H1 (cell line): Measurements from ENCODE around the gene DYNLT5. TPM values are rescaled to one million over a fixed set of nuclear protein-coding genes. Genes with fewer than 3 reads are reported as not detected.

Experiments used
- CTCF ChIA-PET: fragments of 300-600 bp; sonication (Branson Sonifier 250); formaldehyde crosslinking; loops from one replicate; lab custom pipeline; 2021; ENCODE audit not compliant: partially characterized antibody; lab: Charles Lee
- POLR2A ChIA-PET: fragments of 300-600 bp; sonication (Branson Sonifier 250); formaldehyde crosslinking; loops from one replicate; lab custom pipeline; 2021; ENCODE audit warnings: inconsistent platforms; ENCODE audit not compliant: partially characterized antibody; lab: Charles Lee
- DNase-seq, 2 experiments: peaks; one replicate each; pipeline versions ENCODE4 v3.0.0 to v3.0.0-alpha.2; 2010 to 2022; ENCODE audit warnings: low spot score in 2 of 2, low read depth in 1 of 2, mixed read lengths in 1 of 2
- FAIRE-seq: peaks from 2 replicates; lab custom pipeline; 2011; peaks lifted over from hg19 to GRCh38; lab: Jason Lieb, UNC
- H2AFZ ChIP-seq: 2 replicates; pipeline ENCODE4 v1.8.1; 2012; ENCODE audit warnings: low read length, inconsistent platforms
- H2AK5ac ChIP-seq: 2 replicates; pipeline ENCODE4 v1.6.1; 2013; ENCODE audit warnings: low read depth, low read length
- H2BK120ac ChIP-seq: replicated peaks from 2 replicates; pipeline ENCODE3; 2013; ENCODE audit warnings: low read depth, low read length, inconsistent platforms
- H2BK12ac ChIP-seq: 2 replicates; pipeline ENCODE4 v1.6.1; 2013; ENCODE audit warnings: low read depth, low read length
- H2BK15ac ChIP-seq: 2 replicates; pipeline ENCODE4 v1.6.1; 2013; ENCODE audit warnings: low read length
- H2BK20ac ChIP-seq: 2 replicates; pipeline ENCODE4 v1.6.1; 2013; ENCODE audit warnings: low read length
- H2BK5ac ChIP-seq: 2 replicates; pipeline ENCODE4 v1.6.1; 2013; ENCODE audit warnings: low read depth, low read length
- H3K14ac ChIP-seq: 2 replicates; pipeline ENCODE4 v1.6.1; 2013; ENCODE audit warnings: inconsistent platforms; ENCODE audit not compliant: insufficient read length
- H3K18ac ChIP-seq: 2 replicates; pipeline ENCODE4 v1.6.1; 2013; ENCODE audit warnings: low read length; ENCODE audit errors: extremely low read depth
- H3K23ac ChIP-seq: 2 replicates; pipeline ENCODE4 v1.6.1; 2013; ENCODE audit warnings: inconsistent platforms; ENCODE audit not compliant: insufficient read length
- H3K23me2 ChIP-seq: 2 replicates; pipeline ENCODE4 v1.6.1; 2013; ENCODE audit warnings: low read depth, low read length
- H3K27ac ChIP-seq: 2 replicates; pipeline ENCODE4 v1.6.1; 2011; ENCODE audit warnings: low read depth, low read length, inconsistent platforms
- H3K27me3 ChIP-seq, 4 experiments: replicated peaks in 1 of 4; 1 replicate in 1 of 4; 2 replicates in 3 of 4; pipeline versions ENCODE4 v1.6.1 to v1.8.1; 2011 to 2013; ENCODE audit warnings: low read length in 3 of 4, mild to moderate bottlenecking in 3 of 4, inconsistent platforms in 2 of 4, mixed read lengths in 2 of 4, moderate library complexity in 1 of 4; ENCODE audit not compliant: control insufficient read depth in 3 of 4, insufficient read depth in 3 of 4; ENCODE audit errors: extremely low read depth in 1 of 4
- H3K36me3 ChIP-seq, 4 experiments: 2 replicates each; pipeline versions ENCODE4 v1.6.1 to v1.8.1; 2011 to 2013; ENCODE audit warnings: mild to moderate bottlenecking in 4 of 4, low read length in 3 of 4, moderate library complexity in 2 of 4, control low read depth in 1 of 4, inconsistent platforms in 1 of 4; ENCODE audit not compliant: insufficient read depth in 4 of 4, control insufficient read depth in 2 of 4
- H3K4ac ChIP-seq: replicated peaks from 2 replicates; pipeline ENCODE3; 2013; ENCODE audit warnings: low read length, low read depth, mixed read lengths, inconsistent platforms; ENCODE audit not compliant: insufficient read length
- H3K4me1 ChIP-seq, 4 experiments: replicated peaks in 1 of 4; 1 replicate in 1 of 4; 2 replicates in 3 of 4; pipeline versions ENCODE4 v1.6.1 to v1.8.1; 2011 to 2013; ENCODE audit warnings: low read length in 3 of 4, inconsistent platforms in 2 of 4, mixed read lengths in 1 of 4; ENCODE audit not compliant: insufficient read depth in 4 of 4, control insufficient read depth in 3 of 4
- H3K4me2 ChIP-seq, 2 experiments: 2 replicates each; pipeline versions ENCODE4 v1.6.1 to v1.8.1; 2011 to 2013; ENCODE audit warnings: low read depth in 2 of 2, low read length in 2 of 2, control low read depth in 1 of 2, inconsistent platforms in 1 of 2, mild to moderate bottlenecking in 1 of 2; ENCODE audit not compliant: insufficient read depth in 1 of 2
- H3K4me3 ChIP-seq, 4 experiments: fragments of 200-600, 300-600 bp in 1 of 4; sonication (generic), shearing (Covaris generic), sonication (Bioruptor Twin) in 1 of 4; 2 replicates each; pipeline versions ENCODE4 v1.5.1 to v1.8.1; 2011 to 2016; ENCODE audit warnings: low read length in 4 of 4, low read depth in 3 of 4, control low read depth in 2 of 4, inconsistent platforms in 2 of 4, mild to moderate bottlenecking in 2 of 4, mixed read lengths in 1 of 4, moderate library complexity in 1 of 4; ENCODE audit not compliant: insufficient read depth in 2 of 4; ENCODE audit errors: extremely low read depth in 1 of 4
- H3K56ac ChIP-seq: replicated peaks from 2 replicates; pipeline ENCODE3; 2013; ENCODE audit warnings: low read depth, mild to moderate bottlenecking, mixed read lengths, low read length, inconsistent platforms; ENCODE audit not compliant: insufficient read length
- H3K79me1 ChIP-seq: 2 replicates; pipeline ENCODE4 v1.6.1; 2013; ENCODE audit warnings: low read depth, low read length, control low read depth
- H3K79me2 ChIP-seq, 2 experiments: 2 replicates each; pipeline versions ENCODE4 v1.6.1 to v1.8.1; 2012 to 2013; ENCODE audit warnings: low read length in 2 of 2, mild to moderate bottlenecking in 2 of 2, inconsistent platforms in 1 of 2; ENCODE audit not compliant: insufficient read depth in 2 of 2, control insufficient read depth in 1 of 2
- H3K9ac ChIP-seq, 4 experiments: replicated peaks in 1 of 4; 1 replicate in 1 of 4; 2 replicates in 3 of 4; pipeline versions ENCODE4 v1.6.1 to v1.8.1; 2011 to 2013; ENCODE audit warnings: low read depth in 3 of 4, low read length in 3 of 4, control low read depth in 2 of 4, mild to moderate bottlenecking in 2 of 4, moderate library complexity in 2 of 4, inconsistent platforms in 1 of 4; ENCODE audit errors: extremely low read depth in 1 of 4
- H3K9me3 ChIP-seq, 2 experiments: 2 replicates each; pipeline versions ENCODE4 v1.6.1 to v1.8.1; 2012 to 2013; ENCODE audit warnings: mild to moderate bottlenecking in 2 of 2, moderate library complexity in 2 of 2, control low read depth in 1 of 2, inconsistent platforms in 1 of 2, low read depth in 1 of 2, low read length in 1 of 2, mixed read lengths in 1 of 2; ENCODE audit not compliant: insufficient read depth in 2 of 2
- H4K20me1 ChIP-seq, 2 experiments: replicated peaks in 1 of 2; 2 replicates each; pipeline versions ENCODE3 to v1.8.1; 2011 to 2013; ENCODE audit warnings: inconsistent platforms in 2 of 2, low read length in 2 of 2, mild to moderate bottlenecking in 1 of 2; ENCODE audit not compliant: insufficient read depth in 2 of 2, control insufficient read depth in 1 of 2
- H4K5ac ChIP-seq: 2 replicates; pipeline ENCODE4 v1.6.1; 2013; ENCODE audit warnings: low read length, low read depth, mixed read lengths, inconsistent platforms; ENCODE audit not compliant: insufficient read length
- H4K8ac ChIP-seq: 2 replicates; pipeline ENCODE4 v1.8.0; 2013; ENCODE audit warnings: mild to moderate bottlenecking, moderate library complexity, low read length, inconsistent platforms; ENCODE audit not compliant: insufficient read depth; ENCODE audit errors: extremely low read depth
- H4K91ac ChIP-seq: replicated peaks from 2 replicates; pipeline ENCODE3; 2013; ENCODE audit warnings: low read length, mixed read lengths, inconsistent platforms; ENCODE audit not compliant: insufficient read length
- CHD1 ChIP-seq: IDR thresholded peaks from 2 replicates; pipeline ENCODE4 v1.6.1; 2012; ENCODE audit warnings: low read depth, low read length, improper control_type of control experiment
- CTCF ChIP-seq, 3 experiments: IDR thresholded peaks; 1 replicate in 2 of 3; 2 replicates in 1 of 3; pipeline versions ENCODE4 v1.5.1 to v1.6.1; 2011; ENCODE audit warnings: low read length in 3 of 3, mild to moderate bottlenecking in 3 of 3, inconsistent platforms in 2 of 3, low read depth in 1 of 3, moderate library complexity in 1 of 3; ENCODE audit not compliant: insufficient read depth in 1 of 3; ENCODE audit errors: control extremely low read depth in 1 of 3
- RAD21 ChIP-seq, 2 experiments: IDR thresholded peaks in 1 of 2; conservative IDR thresholded peaks in 1 of 2; 2 replicates each; pipeline ENCODE4 v1.6.1; 2011; ENCODE audit warnings: low read depth in 2 of 2, low read length in 2 of 2, improper control_type of control experiment in 1 of 2, inconsistent platforms in 1 of 2, mild to moderate bottlenecking in 1 of 2, moderate library complexity in 1 of 2
- WGBS, 2 experiments: shearing (Covaris generic) in 1 of 2; methylation state at CpG; one replicate each; pipeline versions ENCODE4 v1.1.6 to v1.1.7; 2013 to 2015; ENCODE audit warnings: low lambda C conversion rate in 2 of 2, mixed read lengths in 2 of 2, inconsistent platforms in 1 of 2, low coverage in 1 of 2, missing lambda C conversion rate in 1 of 2; ENCODE audit not compliant: insufficient replicate concordance in 2 of 2, insufficient coverage in 1 of 2, insufficient read length in 1 of 2; ENCODE audit errors: extremely low coverage in 1 of 2, missing lambda C conversion rate in 1 of 2; 5-methylcytosine and 5-hydroxymethylcytosine counted together
- polyA plus RNA-seq, 7 experiments: library from polyadenylated mRNA; depleted of rRNA in 3 of 7; stranded (reverse) in 5 of 7; unstranded in 2 of 7; fragments of >200 nt in 5 of 7; fragments of 200-250 nt in 2 of 7; gene quantifications; 1 replicate in 5 of 7; 2 replicates in 1 of 7; 4 replicates in 1 of 7; pipeline versions ENCODE4 v1.2.1 to v1.2.3, GENCODE V29; 2011 to 2013; ENCODE audit warnings: missing spikeins in 2 of 7, mixed read lengths in 2 of 7
- total RNA-seq: library from RNA; stranded (reverse); fragmentation: NEBNext Ultra II Directional; extraction: Animal tissue kit (Norgen Biotek cat#: 25700); gene quantifications from 2 replicates; pipeline ENCODE4 v1.2.1, GENCODE V29; 2021

DYNLT5 gene
- total and polyA plus RNA-seq, 2 of the 8 experiments (the other 6 are each of a cell fraction or from before 2014, with no cell fraction given): 0.93 to 1.5 TPM

GRCh38 chr1:66764994-66765578, 12.8 kb downstream of the DYNLT5 start:
- no peak overlapping the region for H2BK12ac ChIP-seq
- no peaks in the 10 kb centered on the region for H3K23me2 ChIP-seq
- H3K4ac ChIP-seq: no peak overlapping the region
- H3K4me2 ChIP-seq: no peak overlapping the region
- 44% methylated on average over 3 of the region's 3 CpGs; no CpG with 5 or more reads in 1 of the 2 experiments for WGBS, 2 experiments
- no peaks in the 10 kb centered on the region for H4K20me1 ChIP-seq
- no peak overlapping the region for H2BK5ac ChIP-seq
- no peaks in the 10 kb centered on the region for H3K9me3 ChIP-seq
- H3K56ac ChIP-seq: no peak overlapping the region
- H2AK5ac ChIP-seq: no peak overlapping the region
- ChIA-PET CTCF (interaction anchor here (0.6 to 3.1 kb wide), 16 partner anchors 11 to 483 kb away, joined by 3 to 16 read pairs (median 4); no protein-coding TSS in a partner anchor), POLR2A (no interaction called here)
- no peaks in the 10 kb centered on the region for H3K4me1 ChIP-seq
- no peak overlapping the region for H3K9ac ChIP-seq
- FAIRE-seq (no peak), DNase-seq (peak in 1 of 2 experiments; percentile 49)
- no peak overlapping the region for H2BK15ac ChIP-seq
- no peak overlapping the region for H2BK120ac ChIP-seq
- no peak overlapping the region for H4K91ac ChIP-seq
- H3K27me3 ChIP-seq: no peaks in the 10 kb centered on the region
- H3K36me3 ChIP-seq: no peaks in the 10 kb centered on the region
- no peak overlapping the region for H3K4me3 ChIP-seq
- H3K23ac ChIP-seq: no peak overlapping the region
- H3K27ac ChIP-seq: no peak overlapping the region
- H2BK20ac ChIP-seq: no peak overlapping the region
- TF ChIP-seq RAD21 (IDR thresholded peaks at IDR 0.05 in 1 of 2, conservative IDR thresholded peaks at IDR 0.05 in 1 of 2; ENCODE audit: low read depth in 2 of 2, low read length in 2 of 2) (peak; percentile 75 to 79), CHD1 (no peak), CTCF (IDR thresholded peaks at IDR 0.05; ENCODE audit: control extremely low read depth in 1 of 3, insufficient read depth in 1 of 3, low read depth in 1 of 3, low read length in 3 of 3) (peak in 1 of 3 experiments; percentile 63; a peak in 2 of 4 replicates)
- H3K18ac ChIP-seq: no peak overlapping the region
- H3K79me2 ChIP-seq: no peaks in the 10 kb centered on the region
- H4K5ac ChIP-seq: no peak overlapping the region
- no peak overlapping the region for H4K8ac ChIP-seq
- H3K14ac ChIP-seq: no peak overlapping the region
- no peaks in the 10 kb centered on the region for H3K79me1 ChIP-seq
- no peak overlapping the region for H2AFZ ChIP-seq
